GM12878 (cell line): Measurements from ENCODE around the gene ZNF148. TPM values are rescaled to one million over a fixed set of nuclear protein-coding genes. Genes with fewer than 3 reads are reported as not detected.

Experiments
- ATAC-seq: fragments of 200-7000 bp; cut with Tn5 transposase; 3 replicates; pipeline ENCODE4 v1.9.1; 2020; ENCODE audit warnings: mild to moderate bottlenecking, moderate library complexity
- BruUV-seq: library from RNA; stranded (reverse); fragments of 400-500 nt; replicated peaks from 2 replicates; lab custom pipeline; 2021; lab: Mats Ljungman, UMichigan
- CTCF ChIA-PET: fragments of 300-600 bp; sonication (Branson Sonifier 250); formaldehyde crosslinking; extraction: SDS; loops from one replicate; lab custom pipeline; 2021; ENCODE audit warnings: inconsistent platforms; lab: Yijun Ruan, JAX
- POLR2A ChIA-PET: fragments of 350-600 bp; formaldehyde crosslinking; extraction: SDS; loops from one replicate; lab custom pipeline; 2021; ENCODE audit warnings: inconsistent platforms; lab: Charles Lee
- RAD21 ChIA-PET: fragments of 300-600 bp; sonication (Branson Sonifier 250); formaldehyde crosslinking; loops from one replicate; lab custom pipeline; 2023; ENCODE audit warnings: antibody characterized with exemption; ENCODE audit not compliant: unreplicated experiment; lab: Charles Lee
- SMC1A ChIA-PET: fragments of 300-600 bp; sonication (Branson Sonifier 250); formaldehyde crosslinking; loops from one replicate; lab custom pipeline; 2023; ENCODE audit not compliant: unreplicated experiment, uncharacterized antibody; lab: Charles Lee
- DNase-seq: peaks from one replicate; pipeline ENCODE4 v3.0.0-alpha.2; 2011; ENCODE audit warnings: low read depth, low spot score
- FAIRE-seq: peaks from 3 replicates; lab custom pipeline; 2011; peaks lifted over from hg19 to GRCh38; lab: Jason Lieb, UNC
- H2AFZ ChIP-seq: 2 replicates; pipeline ENCODE4 v1.6.0; 2011; ENCODE audit warnings: low read depth, low read length, control low read depth; ENCODE audit not compliant: control insufficient read depth
- H3K27ac ChIP-seq: 2 replicates; pipeline ENCODE4 v1.5.1; 2011; ENCODE audit warnings: control low read depth; ENCODE audit not compliant: control insufficient read depth, insufficient read depth
- H3K27me3 ChIP-seq, 2 experiments: replicated peaks in 1 of 2; 2 replicates each; pipeline versions ENCODE4 v1.6.0 to v1.6.1; 2011; ENCODE audit warnings: low read length in 1 of 2; ENCODE audit not compliant: control insufficient read depth in 2 of 2, insufficient read depth in 2 of 2
- H3K36me3 ChIP-seq, 2 experiments: 2 replicates each; pipeline ENCODE4 v1.5.1; 2011; ENCODE audit warnings: low read length in 1 of 2; ENCODE audit not compliant: control insufficient read depth in 2 of 2, insufficient read depth in 2 of 2
- H3K4me1 ChIP-seq: 2 replicates; pipeline ENCODE4 v1.6.1; 2011; ENCODE audit warnings: mild to moderate bottlenecking, low read length, moderate library complexity, mixed read lengths; ENCODE audit not compliant: control insufficient read depth, insufficient read depth
- H3K4me2 ChIP-seq: 2 replicates; pipeline ENCODE4 v1.6.0; 2011; ENCODE audit warnings: control low read depth; ENCODE audit not compliant: control insufficient read depth, insufficient read depth
- H3K4me3 ChIP-seq: fragments of 200-600 bp; sonication (generic); 2 replicates; pipeline ENCODE4 v1.5.1; 2016
- H3K79me2 ChIP-seq: 2 replicates; pipeline ENCODE4 v1.6.0; 2011; ENCODE audit warnings: low read length; ENCODE audit not compliant: control insufficient read depth, insufficient read depth
- H3K9ac ChIP-seq: 2 replicates; pipeline ENCODE4 v1.8.0; 2011; ENCODE audit warnings: low read length, control low read depth, mixed read lengths; ENCODE audit not compliant: control insufficient read depth, insufficient read depth
- H3K9me3 ChIP-seq: replicated peaks from 3 replicates; pipeline ENCODE4 v1.5.1; 2011; ENCODE audit warnings: mild to moderate bottlenecking, low read length; ENCODE audit not compliant: control insufficient read depth, insufficient read depth
- H4K20me1 ChIP-seq: 2 replicates; pipeline ENCODE4 v1.6.0; 2011; ENCODE audit not compliant: control insufficient read depth, insufficient read depth
- BMI1 ChIP-seq: fragments of 450-650 bp; IDR thresholded peaks from 2 replicates; pipeline ENCODE4 v1.6.1; 2016; ENCODE audit warnings: mild to moderate bottlenecking, moderate library complexity, borderline replicate concordance
- CREM ChIP-seq: IDR thresholded peaks from 2 replicates; pipeline ENCODE4 v1.6.1; 2014; ENCODE audit warnings: antibody characterized with exemption, low read depth
- EZH2 ChIP-seq: IDR thresholded peaks from 2 replicates; pipeline ENCODE4 v1.6.1; 2012; ENCODE audit warnings: low read depth, mild to moderate bottlenecking, control low read depth, inconsistent platforms, low read length, borderline replicate concordance; ENCODE audit not compliant: control insufficient read depth
- MXI1 ChIP-seq: fragments of 150-350 bp; IDR thresholded peaks from 2 replicates; pipeline ENCODE4 v1.6.1; 2011; ENCODE audit warnings: low read depth, mild to moderate bottlenecking, inconsistent platforms, low read length, improper control_type of control experiment
- PML ChIP-seq: IDR thresholded peaks from 2 replicates; pipeline ENCODE4 v1.6.1; 2012; ENCODE audit warnings: low read length, inconsistent platforms
- POLR2A ChIP-seq: IDR thresholded peaks from 2 replicates; pipeline ENCODE4 v1.6.1; 2011; ENCODE audit warnings: low read depth, mild to moderate bottlenecking, low read length
- RCOR1 ChIP-seq: conservative IDR thresholded peaks from 2 replicates; pipeline ENCODE4 v1.6.1; 2012; ENCODE audit warnings: low read depth, low read length, improper control_type of control experiment
- RFX5 ChIP-seq: IDR thresholded peaks from 2 replicates; pipeline ENCODE4 v1.6.1; 2011; ENCODE audit warnings: low read depth, low read length, improper control_type of control experiment
- STAT1 ChIP-seq: fragments of 450-650 bp; conservative IDR thresholded peaks from 2 replicates; pipeline ENCODE4 v1.6.1; 2014; ENCODE audit warnings: antibody characterized with exemption, mild to moderate bottlenecking
- TARDBP ChIP-seq: IDR thresholded peaks from 2 replicates; pipeline ENCODE4 v1.6.1; 2016; ENCODE audit warnings: borderline replicate concordance
- ZNF622 ChIP-seq: fragments of 450-650 bp; IDR thresholded peaks from 2 replicates; pipeline ENCODE4 v1.6.1; 2017; ENCODE audit warnings: mild to moderate bottlenecking, inconsistent platforms
- in situ Hi-C: fragments of 300-500 bp; cut with MboI; formaldehyde crosslinking; loops from 9 replicates; pipeline ENCODE4 v1.14.3; 2018; ENCODE audit warnings: mixed read lengths
- intact Hi-C: fragments of 100-400 bp; cut with micrococcal nuclease; formaldehyde crosslinking; loops from one replicate; pipeline ENCODE4 v1.14.2; 2022; ENCODE audit not compliant: unreplicated experiment
- polyA plus RNA-seq, 11 experiments: library from polyadenylated mRNA; depleted of rRNA in 4 of 11; unstranded in 6 of 11; stranded (reverse) in 5 of 11; fragments of >200 nt; fragmentation: Nextera tagmentation in 4 of 11; fragmentation: Illumina TruSeq in 1 of 11; extraction: Ambion mirVana in 4 of 11; extraction: Trizol in 1 of 11; gene quantifications; 1 replicate in 1 of 11; 2 replicates in 10 of 11; pipeline versions ENCODE4 v1.2.1 to v1.2.3, GENCODE V29; 2011 to 2016; ENCODE audit warnings: inconsistent platforms in 2 of 11, missing spikeins in 2 of 11, low read depth in 1 of 11
- total RNA-seq, 4 experiments: library from RNA; depleted of rRNA in 3 of 4; stranded (reverse); fragments of >200 nt in 3 of 4; fragmentation: Illumina TruSeq in 1 of 4; extraction: Trizol in 1 of 4; gene quantifications; 2 replicates each; pipeline versions ENCODE4 v1.2.1 to v1.2.3, GENCODE V29; 2013 to 2021
- TF ChIP-seq, protein P1 (sequence below): fragments of 450-650 bp; IDR thresholded peaks from 2 replicates; pipeline ENCODE4 v1.6.1; 2014; ENCODE audit warnings: mild to moderate bottlenecking

ZNF148 gene
- total and polyA plus RNA-seq, 10 of the 15 experiments (the other 5 are each of a cell fraction or from before 2014, with no cell fraction given), result 8.6 to 40.4 (median 26.7) TPM

DNA sequence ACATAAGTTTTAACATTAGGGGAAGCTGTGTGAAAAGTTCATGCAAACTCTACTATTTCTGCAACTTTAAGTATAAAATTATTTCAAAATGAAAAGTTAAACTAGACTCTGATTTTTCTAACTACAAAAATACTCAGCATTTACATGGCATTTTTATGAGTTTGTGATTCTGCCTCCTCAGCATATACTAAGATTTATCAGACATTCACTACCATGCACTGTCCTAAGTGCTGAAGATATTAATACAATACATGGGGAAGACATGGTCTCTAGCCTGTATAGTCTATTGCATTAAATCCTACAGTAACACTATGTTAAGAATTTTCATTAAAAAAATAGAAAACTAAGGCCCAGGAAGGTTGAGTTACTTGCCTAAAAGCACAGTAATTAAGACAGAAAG, 80.7 kb downstream of the ZNF148 start:
- no TSS peak for BruUV-seq
- DNase-seq (no peak), ATAC-seq (no peak), FAIRE-seq (no peak)
- Histone ChIP-seq H3K79me2 (peaks cover 13% of the 10 kb centered on the region), H4K20me1 (no peaks in the 10 kb centered on the region), H3K36me3 (peaks cover 0 to 3% of the 10 kb centered on the region in 2 experiments; a peak in 1 of 4 replicates), H3K4me1 (no peaks in the 10 kb centered on the region), H3K4me3 (no peak overlapping the region), H3K9ac (no peak overlapping the region), H3K27me3 (no peaks in the 10 kb centered on the region), H3K4me2 (no peak overlapping the region), H3K9me3 (no peaks in the 10 kb centered on the region), H3K27ac (no peak overlapping the region), H2AFZ (no peak overlapping the region)
- CTCF ChIA-PET, result no interaction called here
- SMC1A ChIA-PET, result interaction anchor here (2.0 to 3.4 kb wide), 2 partner anchors 10 to 13 kb away, joined by 5 to 12 read pairs; no protein-coding TSS in a partner anchor
- in situ Hi-C loops (no loop called here), intact Hi-C loops (no loop called here)
- RAD21 ChIA-PET, result no interaction called here
- TF ChIP-seq RCOR1 (no peak), STAT1 (no peak), BMI1 (no peak), POLR2A (no peak), PML (no peak), ZNF622 (no peak), CREM (no peak), EZH2 (no peak), TARDBP (no peak), RFX5 (no peak), MXI1 (no peak)
- TF ChIP-seq, protein P1, sequence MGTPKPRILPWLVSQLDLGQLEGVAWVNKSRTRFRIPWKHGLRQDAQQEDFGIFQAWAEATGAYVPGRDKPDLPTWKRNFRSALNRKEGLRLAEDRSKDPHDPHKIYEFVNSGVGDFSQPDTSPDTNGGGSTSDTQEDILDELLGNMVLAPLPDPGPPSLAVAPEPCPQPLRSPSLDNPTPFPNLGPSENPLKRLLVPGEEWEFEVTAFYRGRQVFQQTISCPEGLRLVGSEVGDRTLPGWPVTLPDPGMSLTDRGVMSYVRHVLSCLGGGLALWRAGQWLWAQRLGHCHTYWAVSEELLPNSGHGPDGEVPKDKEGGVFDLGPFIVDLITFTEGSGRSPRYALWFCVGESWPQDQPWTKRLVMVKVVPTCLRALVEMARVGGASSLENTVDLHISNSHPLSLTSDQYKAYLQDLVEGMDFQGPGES, result no peak
- POLR2A ChIA-PET, result no interaction called here
